B cell (primary cell): ENCODE data around the gene HOXD3.

ENCODE experiments used
- EZH2 ChIP-seq: IDR thresholded peaks from 2 replicates; pipeline ENCODE4 v1.6.1; 2012; ENCODE audit warnings: borderline replicate concordance, low read depth, mild to moderate bottlenecking, moderate library complexity, low read length; ENCODE audit not compliant: insufficient read depth, poor library complexity, severe bottlenecking
- TF ChIP-seq, protein P1 (sequence below): fragments of 200-600 bp; IDR thresholded peaks from one replicate; pipeline ENCODE4 v1.8.0; 2022; ENCODE audit warnings: antibody characterized with exemption, mild to moderate bottlenecking

DNA sequence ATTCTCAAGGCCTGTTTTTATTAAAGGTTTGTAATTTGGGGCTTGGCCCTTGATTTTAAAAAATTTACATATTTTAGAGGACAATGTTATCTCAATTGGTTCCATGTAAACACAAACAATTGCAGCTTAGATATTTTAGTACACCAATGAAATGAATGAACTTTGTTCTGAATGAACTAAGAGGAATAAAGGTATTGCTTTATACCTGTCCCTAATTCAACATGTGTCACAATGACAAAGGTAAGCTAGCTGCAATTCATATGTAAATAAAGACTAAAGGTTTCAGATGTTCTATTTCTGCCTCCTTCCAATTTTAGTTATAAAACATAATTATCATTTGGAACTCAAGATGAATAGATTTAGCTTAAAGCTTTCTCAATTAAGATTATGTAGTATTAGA, 42.8 kb downstream of the HOXD3 start:
- TF ChIP-seq, protein P1, sequence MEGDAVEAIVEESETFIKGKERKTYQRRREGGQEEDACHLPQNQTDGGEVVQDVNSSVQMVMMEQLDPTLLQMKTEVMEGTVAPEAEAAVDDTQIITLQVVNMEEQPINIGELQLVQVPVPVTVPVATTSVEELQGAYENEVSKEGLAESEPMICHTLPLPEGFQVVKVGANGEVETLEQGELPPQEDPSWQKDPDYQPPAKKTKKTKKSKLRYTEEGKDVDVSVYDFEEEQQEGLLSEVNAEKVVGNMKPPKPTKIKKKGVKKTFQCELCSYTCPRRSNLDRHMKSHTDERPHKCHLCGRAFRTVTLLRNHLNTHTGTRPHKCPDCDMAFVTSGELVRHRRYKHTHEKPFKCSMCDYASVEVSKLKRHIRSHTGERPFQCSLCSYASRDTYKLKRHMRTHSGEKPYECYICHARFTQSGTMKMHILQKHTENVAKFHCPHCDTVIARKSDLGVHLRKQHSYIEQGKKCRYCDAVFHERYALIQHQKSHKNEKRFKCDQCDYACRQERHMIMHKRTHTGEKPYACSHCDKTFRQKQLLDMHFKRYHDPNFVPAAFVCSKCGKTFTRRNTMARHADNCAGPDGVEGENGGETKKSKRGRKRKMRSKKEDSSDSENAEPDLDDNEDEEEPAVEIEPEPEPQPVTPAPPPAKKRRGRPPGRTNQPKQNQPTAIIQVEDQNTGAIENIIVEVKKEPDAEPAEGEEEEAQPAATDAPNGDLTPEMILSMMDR: no peak
- TF ChIP-seq EZH2: no peak
